GM21723 (cell line): ENCODE measurements around the gene THSD4.
"Not testable (repeated sequence)": the region's sequence is repeated elsewhere in the genome, so short reads cannot be mapped to it uniquely, and the experiment has no call there.

ENCODE experiments used
- ATAC-seq: cut with Tn5 transposase; IDR thresholded peaks from one replicate; pipeline ENCODE4 v1.9.1; 2021; ENCODE audit warnings: mild to moderate bottlenecking, moderate library complexity; ENCODE audit not compliant: unreplicated experiment

THSD4 gene

DNA sequence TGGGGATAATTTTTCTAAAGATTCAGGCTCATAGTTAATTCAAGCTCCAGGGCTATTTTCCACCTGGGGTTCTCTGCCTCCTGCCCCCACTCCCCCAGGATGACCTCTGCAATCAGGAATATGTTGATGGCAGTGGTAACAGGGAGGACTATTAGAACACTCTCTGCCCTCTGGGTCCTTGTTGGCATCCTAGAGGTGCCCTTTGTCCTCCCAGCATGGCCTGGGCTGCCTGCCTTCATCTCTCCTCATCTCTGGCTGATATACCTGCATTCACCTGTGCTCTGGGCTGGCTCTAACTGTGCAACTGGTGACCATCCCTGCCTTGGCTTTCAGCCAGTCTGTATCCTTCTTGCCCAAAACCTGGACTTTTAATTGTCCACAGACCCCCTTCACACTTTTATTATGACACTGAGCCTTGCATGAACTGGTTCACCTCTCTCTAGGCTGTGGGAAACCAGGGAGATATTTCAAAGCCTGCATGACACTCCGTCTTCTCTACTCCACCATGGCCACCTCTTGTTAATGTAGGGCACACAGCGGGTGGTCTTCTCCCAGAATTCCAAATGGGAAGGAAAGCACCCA lies 199.8 kb downstream of the THSD4 start:
- no peak for ATAC-seq

DNA sequence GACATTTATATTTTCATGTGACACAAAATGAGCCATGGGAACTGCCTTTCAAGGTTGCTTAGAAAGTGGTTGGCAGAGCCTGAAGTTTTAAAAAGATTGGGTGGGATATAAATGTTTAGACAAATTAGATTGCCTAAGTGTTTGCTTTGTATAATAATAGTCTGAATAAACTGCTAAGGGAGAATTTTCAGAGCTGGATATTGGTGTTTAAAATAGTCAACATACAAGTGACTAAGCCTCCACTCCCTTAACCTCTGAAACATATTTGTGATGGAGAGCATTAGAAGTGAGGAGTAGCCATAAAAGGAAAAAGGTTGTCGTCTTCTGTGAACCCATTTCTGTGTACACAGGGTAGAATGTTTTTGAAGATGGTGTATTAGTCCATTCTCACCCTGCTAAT lies 201.6 kb downstream of the THSD4 start:
- ATAC-seq: no peak

DNA sequence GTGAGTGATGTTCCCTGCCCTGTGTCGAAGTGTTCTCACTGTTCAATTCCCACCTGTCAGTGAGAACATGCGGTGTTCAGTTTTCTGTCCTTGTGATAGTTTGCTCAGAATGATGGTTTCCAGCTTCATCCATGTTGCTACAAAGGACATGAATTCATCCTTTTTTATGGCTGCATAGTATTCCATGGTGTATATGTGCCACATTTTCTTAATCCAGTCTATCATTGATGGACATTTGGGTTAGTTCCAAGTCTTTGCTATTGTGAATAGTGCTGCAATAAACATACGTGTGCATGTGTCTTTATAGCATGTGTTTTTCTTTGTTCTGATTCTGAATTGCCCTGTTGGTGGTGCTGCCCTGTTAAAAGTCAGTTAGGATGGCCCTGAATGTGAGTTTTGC lies 204.2 kb downstream of the THSD4 start:
- ATAC-seq: not testable (repeated sequence)

DNA sequence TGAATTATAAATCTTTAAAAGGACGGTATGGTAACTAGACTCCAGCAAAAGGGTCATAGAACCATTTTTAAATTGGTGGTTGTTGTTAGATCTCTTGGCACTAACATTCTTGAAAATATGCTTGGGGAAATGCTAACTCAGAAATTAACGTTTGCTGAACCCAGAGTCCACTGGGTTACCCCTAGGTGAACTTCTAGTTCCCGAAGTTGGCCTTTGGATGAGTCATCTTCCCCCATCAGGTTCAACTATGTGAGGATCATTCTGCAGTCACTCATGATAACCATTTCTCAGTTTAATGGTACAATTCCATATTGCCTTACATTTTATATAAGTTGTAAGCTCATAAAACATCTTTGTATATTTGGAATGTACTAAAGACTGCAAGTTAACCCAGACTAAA lies 204.7 kb downstream of the THSD4 start:
- ATAC-seq: no peak

DNA sequence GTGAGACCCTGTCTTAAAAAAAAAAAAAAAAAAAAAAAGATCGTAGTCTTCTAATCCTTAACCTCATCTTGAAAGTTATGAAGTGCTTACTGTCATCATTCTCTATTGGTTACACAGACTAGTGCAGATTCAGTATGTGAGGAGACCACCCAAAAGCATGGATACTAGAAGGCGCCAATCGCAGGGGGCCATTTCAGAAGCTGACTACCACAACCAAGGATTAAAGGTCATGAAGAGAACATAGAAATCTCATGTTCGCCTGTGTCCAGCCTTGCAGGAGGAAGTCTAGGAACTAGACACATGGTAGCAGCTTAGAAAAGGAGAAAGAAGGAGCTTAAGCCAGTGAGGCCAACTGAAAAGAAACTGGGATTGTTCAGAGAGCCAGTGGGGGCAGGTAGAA lies 207.8 kb downstream of the THSD4 start:
- ATAC-seq: no peak

DNA sequence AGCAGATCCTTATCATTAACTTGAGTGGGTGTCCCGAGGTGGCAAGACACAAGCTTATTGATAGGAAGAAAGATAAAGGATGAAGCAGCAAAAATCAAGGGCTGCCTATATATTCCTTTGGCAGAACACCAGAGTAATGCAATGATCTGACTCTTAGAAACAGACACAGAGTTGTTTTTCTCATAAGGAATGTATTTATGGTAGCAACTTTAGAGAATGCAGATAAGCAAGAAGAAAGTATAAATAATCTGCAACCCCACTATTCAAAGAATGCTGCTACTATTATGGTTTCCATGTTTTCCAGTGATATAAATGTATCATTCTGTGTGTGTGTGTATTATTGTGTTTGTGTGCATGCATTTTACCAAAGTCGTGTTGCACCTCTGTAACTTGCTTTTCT lies 208.3 kb downstream of the THSD4 start:
- no peak for ATAC-seq

DNA sequence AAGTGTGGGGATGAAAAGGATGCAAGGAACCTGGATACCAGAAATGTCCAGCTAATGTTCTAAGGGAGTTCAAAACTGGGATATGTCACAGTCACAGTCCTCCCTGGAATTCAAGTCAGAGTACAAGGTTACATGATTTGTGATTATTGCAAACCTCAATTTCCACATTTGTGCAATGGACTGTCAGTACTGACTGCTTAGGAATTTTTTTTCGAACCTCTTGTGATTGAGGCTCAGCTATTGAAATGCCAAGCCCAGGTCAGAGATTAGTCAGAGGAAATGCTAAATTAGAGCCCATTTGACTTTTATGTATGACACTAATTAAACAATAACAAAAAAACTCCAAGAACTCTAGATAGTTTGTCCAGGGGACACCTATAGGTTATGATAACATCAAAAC lies 210.2 kb downstream of the THSD4 start:
- no peak for ATAC-seq

DNA sequence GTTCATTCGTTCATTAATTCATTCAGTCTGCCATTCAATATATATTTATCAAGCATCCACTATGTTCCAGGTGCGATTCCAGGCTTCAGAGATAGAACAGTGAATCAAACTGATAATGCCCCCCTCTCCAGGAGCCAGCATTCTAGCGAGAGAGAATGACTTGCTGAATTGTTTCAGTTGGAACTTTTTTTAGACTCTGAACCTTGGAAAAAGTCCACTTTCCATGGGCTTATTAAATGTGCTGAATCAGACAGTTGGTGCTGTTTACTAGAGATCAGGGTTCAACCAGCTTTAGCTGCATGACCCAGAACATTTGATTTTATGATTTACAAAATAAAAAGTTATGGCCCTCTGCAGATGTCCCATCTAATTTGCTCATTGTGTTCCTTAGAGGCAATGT lies 213.2 kb downstream of the THSD4 start:
- ATAC-seq: no peak

DNA sequence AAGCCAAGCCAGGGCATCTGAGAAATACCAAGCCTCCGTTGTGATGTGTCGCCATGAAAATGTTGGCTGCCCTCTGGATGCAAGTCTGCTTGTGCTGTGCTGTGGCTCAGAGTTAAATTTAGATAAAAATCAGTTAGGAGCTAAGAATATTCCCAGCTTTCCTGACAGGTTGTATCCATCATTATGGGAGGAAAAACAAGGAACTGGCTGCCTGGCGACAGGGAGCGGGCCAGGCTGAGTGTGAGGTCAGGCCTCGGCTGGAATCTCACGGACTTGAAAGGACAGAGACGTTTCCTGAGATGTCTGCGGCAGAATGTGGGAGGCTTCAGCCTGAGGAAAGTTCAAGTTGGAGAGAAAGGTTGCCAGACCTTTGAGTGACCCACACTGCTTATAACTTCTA lies 213.8 kb downstream of the THSD4 start:
- no peak for ATAC-seq

DNA sequence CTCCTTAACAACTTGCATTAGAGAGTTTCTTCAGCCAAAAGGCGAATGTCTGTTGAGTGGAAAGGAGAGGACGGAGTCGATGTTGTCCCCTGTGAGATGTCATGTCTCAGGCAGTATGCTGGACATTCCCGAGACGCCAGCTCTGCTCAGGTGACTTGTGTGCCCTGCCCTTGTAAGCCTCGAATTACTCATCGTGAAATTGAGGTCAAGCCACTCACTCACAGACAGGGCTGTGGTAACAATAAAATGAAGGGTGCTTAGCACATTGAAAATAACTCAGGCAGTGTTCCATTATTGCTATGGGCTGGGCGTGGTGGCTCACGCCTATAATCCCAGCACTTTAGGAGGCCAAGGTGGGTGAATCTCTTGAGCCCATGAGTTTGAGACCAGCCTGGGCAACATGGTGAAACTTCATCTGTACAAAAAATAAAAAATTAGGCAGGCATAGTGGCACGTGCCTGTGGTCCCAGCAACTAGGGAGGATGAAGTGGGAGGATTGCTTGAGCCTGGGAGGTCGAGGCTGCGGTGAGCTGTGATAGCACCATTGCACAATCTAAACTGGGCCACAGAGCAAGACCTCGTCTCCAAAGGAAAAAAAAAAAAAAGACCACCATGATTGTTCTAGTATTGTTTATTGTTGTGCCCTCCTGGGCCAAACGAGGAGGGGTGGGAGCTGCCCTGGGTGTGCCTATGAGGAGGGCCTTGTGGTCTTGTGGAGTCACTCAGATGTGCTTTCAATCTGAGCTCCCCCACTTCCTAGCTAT lies 214.4 kb downstream of the THSD4 start:
- no peak for ATAC-seq

DNA sequence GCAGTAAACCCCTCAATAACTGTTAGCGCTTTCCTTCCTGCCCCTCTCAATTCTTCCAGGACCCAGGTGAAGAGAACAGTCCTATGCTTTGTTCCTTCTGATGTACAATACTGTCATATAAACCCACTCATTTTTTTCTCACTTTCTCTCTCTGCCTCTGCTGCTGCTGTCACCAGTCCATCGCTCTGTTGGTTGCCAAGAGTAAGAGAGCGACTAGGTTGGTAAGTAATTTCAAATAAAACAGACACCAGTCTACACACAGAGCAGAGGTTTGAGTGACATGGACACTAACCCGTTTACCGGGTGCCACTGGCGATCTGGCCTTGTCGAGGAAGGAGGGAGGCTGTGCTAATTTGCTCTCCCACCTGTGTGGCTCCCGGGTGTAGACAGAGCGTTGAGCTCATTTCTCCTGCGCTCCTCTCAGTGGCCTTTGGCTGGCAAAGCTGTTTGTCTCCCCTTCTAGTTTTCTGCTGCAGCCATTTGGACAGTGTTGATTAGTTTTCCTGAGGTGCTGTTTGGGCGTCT lies 215.4 kb downstream of the THSD4 start:
- ATAC-seq: no peak

DNA sequence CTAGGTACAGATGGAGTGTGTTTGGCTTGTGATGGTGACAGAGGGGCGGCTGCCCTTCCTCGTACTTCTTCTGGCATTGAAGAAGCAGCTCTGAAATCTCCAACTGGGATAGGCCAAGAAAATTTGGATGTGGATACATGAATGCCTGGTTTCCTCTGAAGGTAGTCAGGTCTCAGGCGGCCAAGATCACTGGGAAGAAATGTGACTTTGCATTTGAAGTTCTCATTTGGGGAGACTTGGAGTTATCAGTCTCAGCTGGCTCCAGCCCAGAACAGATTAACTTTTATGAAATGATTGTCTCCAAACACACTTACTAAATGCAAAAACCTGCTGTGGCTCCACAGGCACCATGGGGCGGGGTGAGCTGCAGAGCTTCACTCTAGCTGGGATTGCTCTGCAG lies 215.9 kb downstream of the THSD4 start:
- ATAC-seq: no peak

DNA sequence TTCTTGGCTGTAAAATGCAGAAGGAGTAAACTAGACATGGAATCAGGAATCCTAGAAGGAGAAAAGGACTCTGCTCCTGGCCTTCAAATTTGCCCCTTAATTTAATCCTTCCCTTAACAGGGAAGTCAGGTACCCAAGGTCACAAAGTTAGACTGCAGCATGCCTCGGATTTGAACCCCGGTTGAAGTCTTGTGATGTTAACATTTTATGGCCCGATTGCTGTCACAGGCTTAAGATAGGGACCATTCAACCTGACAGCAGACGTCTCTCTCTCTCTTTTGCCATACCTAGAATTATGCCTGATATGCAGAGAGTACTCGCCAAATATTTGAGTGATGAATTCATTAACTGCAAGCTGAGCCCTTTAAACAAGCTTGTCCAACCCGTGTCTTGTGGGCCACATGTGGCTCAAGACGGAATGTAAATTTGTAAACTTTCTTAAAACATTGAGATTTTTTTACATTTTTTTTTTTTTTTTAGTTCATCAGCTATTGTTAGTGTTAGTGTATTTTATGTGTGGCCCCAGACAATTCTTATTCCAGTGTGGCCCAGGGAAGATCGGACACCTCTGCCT lies 217.2 kb downstream of the THSD4 start:
- no peak for ATAC-seq

DNA sequence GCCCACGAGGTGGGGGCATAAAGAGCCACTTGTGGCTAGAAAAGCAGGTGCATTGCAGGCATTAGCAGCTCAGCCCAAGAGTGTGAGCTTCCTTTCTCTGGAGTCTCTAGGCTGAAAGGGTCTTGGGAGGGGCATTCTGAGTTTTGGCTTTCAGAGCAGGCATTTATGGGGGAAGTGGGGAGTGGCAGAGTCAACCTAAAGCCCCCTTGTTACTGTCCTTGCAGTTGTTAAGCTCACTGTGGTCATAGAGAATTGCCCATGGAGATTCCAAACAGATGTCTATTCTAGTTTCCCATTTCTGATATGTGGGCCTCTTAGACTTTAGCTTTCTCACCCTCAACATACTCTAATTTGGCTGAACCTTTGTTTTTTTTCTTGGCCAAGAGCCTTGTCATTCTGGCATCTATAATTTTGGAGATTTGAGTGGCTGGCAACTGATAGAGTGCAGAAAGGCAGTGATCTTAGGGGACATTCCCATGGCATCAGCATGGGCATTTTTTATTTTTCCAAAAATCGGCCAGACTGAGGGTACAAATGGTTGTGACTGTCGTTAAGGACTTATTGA lies 217.9 kb downstream of the THSD4 start:
- ATAC-seq: no peak

DNA sequence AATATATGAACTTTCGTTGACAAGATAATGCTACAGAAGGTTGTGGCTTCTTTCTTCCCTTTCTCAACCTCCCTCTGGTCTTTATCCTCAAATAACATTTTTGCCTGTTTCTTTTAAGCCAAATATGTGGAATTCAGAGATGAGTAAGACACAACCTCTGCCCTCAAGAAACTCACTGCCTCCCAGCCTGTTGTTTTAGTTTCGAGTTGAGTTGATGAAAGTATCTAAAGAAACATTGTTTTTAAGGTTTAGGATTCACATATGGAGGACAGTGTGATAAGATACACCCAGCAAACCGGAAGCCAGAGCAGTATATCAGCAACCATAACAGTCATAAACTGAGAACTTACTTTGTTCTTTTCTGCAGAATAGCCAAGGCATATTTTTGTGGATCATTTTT lies 218.6 kb downstream of the THSD4 start:
- no peak for ATAC-seq

DNA sequence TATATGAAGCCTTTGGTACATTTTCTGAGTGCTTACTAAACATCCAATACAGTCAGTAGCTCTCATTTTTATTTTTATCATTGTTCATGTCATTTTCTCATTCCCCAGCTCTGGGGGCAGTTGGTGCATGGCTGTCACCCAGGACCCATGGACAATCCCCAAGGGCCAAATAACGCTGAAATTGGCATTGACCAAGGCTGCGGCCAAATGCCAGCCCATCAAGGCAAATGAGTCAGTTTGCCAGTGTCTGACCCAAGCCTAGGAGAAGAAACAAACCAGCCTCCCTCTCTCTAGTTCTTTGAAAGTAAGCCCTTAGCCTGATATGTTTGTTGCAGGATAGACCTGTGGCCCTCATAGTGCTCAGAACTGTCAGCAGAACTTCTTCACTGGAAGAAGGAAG lies 219.2 kb downstream of the THSD4 start:
- ATAC-seq: no peak

DNA sequence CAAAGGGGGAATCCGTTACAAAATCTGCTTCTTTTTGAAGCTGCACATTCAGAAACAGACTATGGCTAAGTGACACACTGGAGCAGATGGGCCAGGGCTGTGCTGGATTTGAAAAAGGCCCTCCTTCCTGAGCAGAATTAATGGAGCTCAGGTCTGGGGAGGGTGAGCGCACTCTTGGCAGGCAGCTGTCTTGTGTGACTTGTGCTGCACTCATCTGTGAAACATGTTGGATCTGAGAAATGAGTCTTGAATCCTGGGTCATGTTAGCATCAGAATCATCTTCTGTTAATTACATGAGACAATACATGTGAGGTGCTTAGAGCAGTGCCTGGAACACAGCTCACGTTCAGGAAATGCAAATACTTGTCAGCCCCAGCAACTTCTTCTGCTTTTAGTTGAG lies 219.6 kb downstream of the THSD4 start:
- ATAC-seq: no peak

DNA sequence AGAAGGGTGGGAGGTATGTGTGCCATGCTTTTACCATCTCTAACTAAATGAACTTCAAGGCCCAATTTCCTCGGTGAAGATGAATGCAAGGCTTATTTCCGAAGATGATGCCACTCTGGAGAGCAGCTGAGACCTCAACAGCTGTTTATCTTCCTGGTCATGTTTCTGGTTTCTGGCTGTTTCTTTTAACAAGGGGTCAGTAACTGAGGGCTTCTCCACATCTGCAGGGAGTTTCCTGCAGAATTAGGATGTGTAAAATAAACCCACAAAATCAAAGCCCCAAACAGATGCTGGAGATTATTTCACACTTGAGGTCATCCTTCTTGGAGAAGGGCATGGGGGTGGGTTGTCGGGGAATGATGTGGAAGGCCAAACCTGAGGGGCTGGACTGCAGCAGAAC lies 220.3 kb downstream of the THSD4 start:
- no peak for ATAC-seq

DNA sequence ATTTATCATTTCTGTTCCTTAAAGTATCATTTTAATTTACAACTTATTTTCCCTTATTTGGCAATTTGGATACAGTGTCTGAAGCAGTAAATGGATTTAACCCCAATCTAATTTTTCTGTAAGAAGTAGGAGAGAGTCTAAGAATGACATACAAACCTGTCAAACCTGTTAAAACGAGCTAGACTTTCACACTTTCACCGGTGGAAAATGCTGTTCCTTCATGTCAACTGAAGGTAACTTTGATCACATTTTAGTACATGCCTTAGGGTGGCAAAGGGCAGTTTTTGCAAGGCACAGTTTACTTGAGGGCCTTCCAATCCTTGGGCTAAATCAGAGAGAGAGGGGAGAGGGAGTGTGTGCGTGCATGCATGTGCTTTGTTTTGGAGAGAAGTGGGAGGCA lies 221.4 kb downstream of the THSD4 start:
- ATAC-seq: no peak

DNA sequence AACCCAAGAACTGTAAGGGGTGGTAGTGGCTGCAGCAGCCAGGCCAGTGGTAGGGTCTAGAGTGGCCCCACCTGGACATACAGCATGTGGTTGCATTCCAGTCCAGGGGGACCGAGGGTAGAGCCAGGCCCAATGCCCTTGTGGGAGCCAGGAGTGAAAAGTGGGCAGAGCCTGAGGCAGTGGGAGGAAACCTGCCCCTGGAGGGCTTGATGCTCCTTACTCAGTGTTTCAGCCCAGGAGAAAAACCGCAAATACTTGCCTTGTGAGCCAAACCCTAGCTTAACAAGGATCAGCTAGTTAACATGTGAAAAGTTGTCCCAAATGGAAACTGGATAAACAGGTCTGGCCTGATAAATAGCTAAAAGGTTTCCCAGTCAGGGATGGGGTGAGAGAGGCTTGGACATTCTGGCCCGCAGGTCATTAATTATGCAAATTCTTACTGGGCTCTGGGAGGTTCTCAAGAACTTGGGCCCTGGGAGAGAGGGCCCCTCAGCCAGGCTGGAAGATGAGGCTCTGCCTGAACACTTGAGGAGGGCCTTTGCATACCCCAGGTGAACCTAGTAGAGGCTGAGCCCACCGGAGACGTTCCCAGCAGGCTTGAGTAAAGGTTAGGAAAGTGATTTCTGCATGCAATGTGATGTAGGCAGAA lies 222.1 kb downstream of the THSD4 start:
- ATAC-seq: no peak

DNA sequence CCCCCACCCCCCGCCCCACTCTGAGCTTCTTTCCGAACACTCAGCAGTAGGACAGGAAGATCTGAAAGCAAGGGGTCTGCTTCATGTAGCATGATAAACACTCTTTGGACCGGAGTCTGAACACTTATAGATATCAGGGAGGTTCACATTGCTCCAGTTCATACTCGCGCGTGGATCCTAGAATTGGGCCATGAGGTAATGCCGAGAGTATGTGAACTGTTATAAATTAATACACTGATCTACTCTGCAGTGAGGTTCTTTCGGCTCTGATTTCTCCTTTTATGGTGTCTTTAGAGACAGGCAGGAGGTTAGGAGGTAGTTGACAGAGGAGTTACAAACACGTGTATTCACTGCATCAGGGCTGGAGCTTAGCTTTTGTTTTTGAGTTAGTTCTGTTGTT lies 223.0 kb downstream of the THSD4 start:
- ATAC-seq: no peak
